HPDE6-E6E7 (cell line): ENCODE measurements around the gene PLA2G7.
A peak's percentile ranks its signal among the peaks of the same experiment; 100 is the strongest.
"Not testable (repeated sequence)": the region's sequence is repeated elsewhere in the genome, so short reads cannot be mapped to it uniquely, and the experiment has no call there.

Experiments
- DNase-seq: peaks from one replicate; pipeline ENCODE4 v3.0.0; 2011; ENCODE audit warnings: missing footprints; ENCODE audit errors: extremely low spot score

Gene PLA2G7

DNA sequence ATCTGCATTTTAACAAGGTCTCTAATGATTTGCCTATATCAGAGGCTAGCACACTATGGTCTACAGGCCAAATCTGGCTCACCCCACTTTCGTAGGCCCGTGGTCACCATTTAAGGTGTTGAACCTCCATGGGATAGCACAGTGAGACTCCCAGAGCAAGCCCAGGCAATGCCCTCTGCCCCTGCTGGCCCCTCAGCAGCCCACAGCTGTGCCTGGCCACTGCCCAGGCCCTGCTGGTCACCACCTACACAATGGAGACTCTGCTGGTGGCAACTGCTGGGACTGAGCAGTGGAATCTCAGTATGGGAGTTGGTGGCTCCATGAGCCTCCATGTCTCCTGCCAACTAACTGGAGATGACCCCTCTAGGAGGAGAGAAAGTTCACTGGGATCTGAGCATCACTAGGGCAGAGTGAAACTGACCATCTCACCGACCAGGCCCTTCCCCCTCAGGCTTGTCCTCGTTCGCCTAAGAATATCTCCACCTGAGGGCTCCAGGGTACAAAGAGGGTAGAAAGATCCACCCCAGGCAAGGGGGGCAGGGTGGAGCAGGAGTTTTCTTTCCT lies 13.8 kb upstream of the PLA2G7 start:
- DNase-seq = no peak

GRCh38 chr6:46746696-46747095 lies 11.5 kb upstream of the PLA2G7 start, which contains the start of gene ANKRD66:
TSS of gene ANKRD66 (plus strand) at chr6:46746933. CDS start at chr6:46751949, 5,016 bp downstream.
- DNase-seq = no peak

DNA sequence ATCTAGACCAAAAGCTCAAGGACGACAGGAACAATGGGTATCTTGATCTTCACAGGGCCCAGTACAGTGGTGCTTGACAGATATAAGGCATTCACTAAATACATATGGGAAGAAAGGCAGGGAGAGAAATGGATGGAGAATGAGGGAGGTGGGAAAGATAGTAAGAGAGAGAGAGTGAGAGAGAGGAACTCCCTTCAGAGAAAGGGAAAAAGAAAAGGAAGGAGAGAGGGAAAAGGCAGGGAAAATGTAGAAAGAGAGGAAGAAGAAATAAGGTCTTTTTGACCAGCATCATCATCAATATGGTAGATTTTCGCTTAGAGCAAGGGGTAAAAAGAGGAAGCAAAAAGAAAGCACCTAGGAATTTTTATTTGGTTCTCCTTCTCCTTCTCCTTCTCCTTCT lies 10.8 kb upstream of the PLA2G7 start:
- no peak for DNase-seq

DNA sequence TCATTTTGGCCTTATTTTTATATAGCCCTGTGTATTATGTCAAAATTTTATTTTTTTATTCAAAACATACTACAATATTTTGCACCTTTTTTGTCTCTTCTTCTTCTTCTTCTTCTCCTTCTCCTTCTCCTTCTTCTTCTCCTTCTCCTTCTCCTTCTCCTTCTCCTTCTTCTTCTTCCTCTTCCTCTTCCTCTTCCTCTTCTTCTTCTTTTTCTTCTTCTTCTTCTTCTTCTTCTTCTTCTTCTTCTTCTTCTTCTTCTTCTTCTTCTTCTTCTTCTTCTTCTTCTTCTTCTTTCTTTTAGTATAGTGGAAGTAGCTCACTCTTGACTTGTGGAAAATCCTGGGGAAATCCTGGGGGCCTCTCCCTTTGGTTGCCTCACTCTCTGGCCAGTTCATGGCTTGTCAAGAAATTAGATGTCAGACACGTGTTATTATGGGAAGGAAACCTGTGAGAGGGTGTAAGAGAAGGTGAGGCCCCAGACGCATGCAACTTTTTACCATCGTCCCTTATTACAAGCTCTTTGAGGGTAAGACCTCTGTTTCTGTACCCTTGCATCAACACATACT lies 9.1 kb upstream of the PLA2G7 start:
- DNase-seq = not testable (repeated sequence)

GRCh38 chr6:46743425-46744158 lies 8.4 kb upstream of the PLA2G7 start:
- no peak for DNase-seq

GRCh38 chr6:46741910-46742309 lies 6.7 kb upstream of the PLA2G7 start:
- no peak for DNase-seq

GRCh38 chr6:46741482-46741881 lies 6.3 kb upstream of the PLA2G7 start:
- DNase-seq = no peak

DNA sequence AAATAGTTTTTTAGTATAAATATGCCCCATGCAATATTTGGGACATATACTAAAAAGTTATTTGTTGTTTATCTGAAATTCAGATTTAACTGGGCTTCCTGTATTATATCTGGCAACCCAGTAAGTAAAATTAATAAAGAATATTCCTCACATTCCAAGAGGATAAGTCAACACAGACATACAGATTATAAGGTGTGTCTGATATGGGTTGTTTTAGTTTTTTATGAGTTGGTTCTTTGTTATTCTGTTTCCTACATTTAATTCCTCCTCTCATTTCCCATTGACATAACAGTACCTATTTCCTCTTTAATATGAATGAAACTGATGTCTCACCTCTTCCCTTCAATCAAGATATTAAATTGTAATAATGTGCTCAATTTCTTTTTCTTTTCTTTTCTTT lies 1.7 kb upstream of the PLA2G7 start:
- no peak for DNase-seq

DNA sequence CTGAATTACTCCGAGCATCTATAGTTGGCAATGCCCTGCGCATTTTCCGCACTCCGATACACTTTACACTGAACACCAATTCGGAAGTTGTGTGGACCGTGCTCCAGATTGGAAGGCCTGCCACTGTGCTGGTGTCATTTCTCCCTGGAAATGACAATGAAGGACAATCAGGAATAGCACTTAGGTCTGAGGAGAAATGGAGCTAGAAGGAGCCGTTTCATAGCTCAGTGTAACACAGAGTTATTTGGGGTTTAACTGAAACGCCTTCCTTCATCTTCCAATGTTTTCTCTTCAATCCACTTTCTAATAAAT lies 501 bp upstream of the PLA2G7 start:
- DNase-seq = no peak

DNA sequence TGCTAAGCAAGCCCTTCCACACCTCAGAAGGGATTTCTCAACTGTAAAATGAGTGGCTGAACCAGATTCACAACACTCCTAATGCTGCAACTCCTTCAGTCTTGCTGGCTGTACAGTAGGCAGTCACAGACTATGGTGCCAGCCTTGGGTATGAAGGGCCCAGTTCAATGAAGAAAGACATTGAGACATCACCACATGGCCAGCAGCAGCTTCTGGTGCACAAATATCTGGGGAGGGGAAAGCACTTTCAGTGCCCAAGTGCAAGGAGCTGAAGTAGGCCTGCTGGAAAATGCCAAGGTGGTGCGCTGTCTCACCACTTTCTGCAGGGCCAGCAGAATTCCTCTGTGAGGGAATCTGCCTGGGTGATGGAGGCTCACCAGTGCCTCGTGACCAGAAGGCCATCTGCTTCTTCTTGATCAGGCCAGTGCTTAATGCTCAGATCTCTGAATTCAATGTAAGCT lies 1.8 kb downstream of the PLA2G7 start:
- no peak for DNase-seq

GRCh38 chr6:46730921-46731461 lies 4.2 kb downstream of the PLA2G7 start:
- DNase-seq = no peak

GRCh38 chr6:46729787-46730326 lies 5.3 kb downstream of the PLA2G7 start:
- no peak for DNase-seq

DNA sequence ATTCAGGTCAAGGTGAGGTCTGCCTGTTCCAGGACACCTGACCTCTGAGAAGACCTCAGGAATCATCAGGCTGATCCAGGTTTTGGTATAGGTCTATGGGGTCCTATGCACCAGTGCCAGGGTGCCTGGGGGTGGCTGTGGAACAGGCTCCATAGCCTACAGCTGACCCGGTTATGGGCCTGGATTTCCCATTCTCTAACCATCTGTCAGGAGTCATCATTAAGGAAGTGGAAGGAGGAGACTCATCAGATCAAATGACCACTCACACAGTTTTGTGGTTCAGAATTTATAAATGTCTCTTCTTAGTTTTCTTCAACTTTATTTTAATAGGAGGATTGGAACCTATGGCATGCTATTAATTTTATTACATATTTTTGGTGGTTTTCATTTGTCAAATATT lies 14.8 kb downstream of the PLA2G7 start:
- DNase-seq = no peak

- peak; percentile 84 for DNase-seq
Observed at GRCh38 chr6:46719099-46719498, 16.1 kb downstream of the PLA2G7 start.

- DNase-seq = peak; percentile 53
Observed at GRCh38 chr6:46715141-46715540, 20.0 kb downstream of the PLA2G7 start.

DNA sequence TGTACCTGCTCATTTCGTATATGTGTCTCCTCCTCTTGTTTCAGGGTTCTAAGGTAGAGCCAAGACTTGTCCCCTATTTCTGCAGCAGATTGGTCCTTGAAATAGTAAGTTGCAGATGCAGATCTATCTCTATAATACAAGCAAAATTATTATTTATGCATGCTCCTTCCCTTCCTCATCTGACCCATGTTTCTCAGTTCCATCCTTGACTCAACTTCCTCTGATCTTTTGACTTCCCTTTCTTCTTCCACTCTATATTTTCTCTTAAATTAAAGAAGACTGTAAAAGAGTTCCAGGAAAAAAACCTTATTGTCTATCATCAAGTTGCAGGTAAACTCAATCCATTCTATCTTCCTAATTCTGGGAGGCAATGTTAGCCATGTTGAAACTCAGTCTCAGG lies 23.7 kb downstream of the PLA2G7 start:
- DNase-seq = no peak

DNA sequence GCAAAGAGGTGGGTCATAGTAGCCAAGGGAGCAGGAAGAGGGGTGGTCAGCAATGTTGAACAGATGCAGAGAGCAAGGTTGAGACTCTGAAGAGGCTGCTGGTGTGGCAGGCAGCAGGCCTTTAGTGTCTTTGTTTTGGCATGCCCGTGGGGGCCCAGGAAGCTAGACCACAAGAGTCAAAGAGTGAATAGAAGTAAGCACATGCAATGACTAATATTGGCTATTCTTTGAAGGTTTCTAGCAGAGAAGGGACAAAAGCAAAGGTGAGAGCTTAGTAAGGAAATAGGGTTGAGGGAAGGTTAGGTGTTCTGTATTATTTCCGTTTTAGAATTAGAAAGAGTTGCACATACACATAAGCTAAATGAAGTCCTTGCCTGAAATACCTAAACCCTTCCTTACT lies 28.7 kb downstream of the PLA2G7 start:
- no peak for DNase-seq

- peak; percentile 52 for DNase-seq
Observed at GRCh38 chr6:46704562-46704961, 30.6 kb downstream of the PLA2G7 start.

GRCh38 chr6:46699970-46700369 lies 35.2 kb downstream of the PLA2G7 start:
- DNase-seq = no peak

GRCh38 chr6:46690911-46691451 lies 44.2 kb downstream of the PLA2G7 start:
- no peak for DNase-seq

GRCh38 chr6:46690141-46690755 lies 44.9 kb downstream of the PLA2G7 start:
- DNase-seq = no peak

DNA sequence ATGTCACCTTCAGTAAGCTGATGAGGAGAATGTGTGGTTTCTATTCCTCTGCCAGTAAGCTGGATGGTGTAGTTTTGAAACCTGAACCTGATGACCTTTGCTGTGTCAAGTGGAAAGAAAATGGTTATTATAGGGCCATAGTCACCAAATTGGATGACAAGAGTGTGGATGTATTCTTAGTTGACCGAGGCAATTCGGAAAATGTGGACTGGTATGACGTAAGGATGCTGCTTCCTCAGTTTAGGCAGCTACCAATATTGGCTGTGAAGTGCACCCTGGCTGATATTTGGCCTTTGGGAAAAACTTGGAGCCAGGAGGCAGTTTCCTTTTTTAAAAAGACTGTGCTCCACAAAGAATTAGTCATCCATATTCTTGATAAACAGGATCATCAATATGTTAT lies 45.5 kb downstream of the PLA2G7 start:
- no peak for DNase-seq
